CD14-positive monocyte (primary cell): Measurements from ENCODE around the gene CACNA1C. TPM values are rescaled to one million over a fixed set of nuclear protein-coding genes. Genes with fewer than 3 reads are reported as not detected.

Source experiments
- DNase-seq, 3 donors: peaks; one replicate each; pipeline ENCODE4 v3.0.0-alpha.2; 2011 to 2022
- H2AFZ ChIP-seq: 2 replicates; pipeline ENCODE4 v1.6.0; 2012; ENCODE audit warnings: mild to moderate bottlenecking, low read depth, low read length, inconsistent platforms; ENCODE audit not compliant: insufficient read depth, poor library complexity, severe bottlenecking
- H3K27ac ChIP-seq, 2 donors: 1 replicate in 1 of 2; 2 replicates in 1 of 2; pipeline ENCODE4 v1.5.1; 2012 to 2013; ENCODE audit warnings: low read length in 2 of 2, control low read depth in 1 of 2, inconsistent platforms in 1 of 2, low read depth in 1 of 2, mild to moderate bottlenecking in 1 of 2
- H3K27me3 ChIP-seq, 2 donors: one replicate each; pipeline versions ENCODE4 v1.6.0 to v1.6.1; 2011 to 2013; ENCODE audit warnings: low read length in 2 of 2; ENCODE audit not compliant: control insufficient read depth in 2 of 2, insufficient read depth in 2 of 2
- H3K36me3 ChIP-seq, 2 donors: replicated peaks in 1 of 2; 1 replicate in 1 of 2; 2 replicates in 1 of 2; pipeline versions ENCODE4 v1.5.1 to v1.6.1; 2012 to 2013; ENCODE audit warnings: low read length in 2 of 2, control low read depth in 1 of 2, inconsistent platforms in 1 of 2, mild to moderate bottlenecking in 1 of 2; ENCODE audit not compliant: insufficient read depth in 2 of 2, control insufficient read depth in 1 of 2
- H3K4me1 ChIP-seq, 2 donors: 1 replicate in 1 of 2; 2 replicates in 1 of 2; pipeline versions ENCODE4 v1.5.1 to v1.6.1; 2012 to 2013; ENCODE audit warnings: low read length in 2 of 2, control low read depth in 1 of 2, inconsistent platforms in 1 of 2, mild to moderate bottlenecking in 1 of 2, moderate library complexity in 1 of 2; ENCODE audit not compliant: insufficient read depth in 2 of 2, control insufficient read depth in 1 of 2
- H3K4me2 ChIP-seq: replicated peaks from 2 replicates; pipeline ENCODE3; 2012; ENCODE audit warnings: low read length, moderate library complexity, mild to moderate bottlenecking; ENCODE audit not compliant: poor library complexity, severe bottlenecking; ENCODE audit errors: extremely low read depth
- H3K4me3 ChIP-seq, 3 experiments: fragments of 200-600 bp in 1 of 3; sonication (generic) in 1 of 3; replicated peaks in 1 of 3; 1 replicate in 2 of 3; 2 replicates in 1 of 3; pipeline ENCODE4 v1.5.1; 2011 to 2013; ENCODE audit warnings: low read length in 3 of 3, mild to moderate bottlenecking in 3 of 3, control low read depth in 2 of 3, low read depth in 2 of 3, inconsistent platforms in 1 of 3, moderate library complexity in 1 of 3
- H3K79me2 ChIP-seq: 2 replicates; pipeline ENCODE4 v1.6.0; 2012; ENCODE audit warnings: mild to moderate bottlenecking, control low read depth, inconsistent platforms, low read length, moderate library complexity; ENCODE audit not compliant: insufficient read depth
- H3K9ac ChIP-seq: 2 replicates; pipeline ENCODE4 v1.6.0; 2017; ENCODE audit warnings: low read length, mild to moderate bottlenecking; ENCODE audit not compliant: insufficient read depth, poor library complexity, severe bottlenecking
- H3K9me3 ChIP-seq, 2 donors: replicated peaks in 1 of 2; 1 replicate in 1 of 2; 2 replicates in 1 of 2; pipeline versions ENCODE4 v1.5.1 to v1.6.1; 2012 to 2013; ENCODE audit warnings: low read length in 2 of 2, control low read depth in 1 of 2; ENCODE audit not compliant: control insufficient read depth in 1 of 2, insufficient read depth in 1 of 2
- H4K20me1 ChIP-seq: 2 replicates; pipeline ENCODE4 v1.6.0; 2012; ENCODE audit warnings: mild to moderate bottlenecking, low read length, control low read depth, moderate library complexity; ENCODE audit not compliant: insufficient read depth
- H3K27ac Mint-ChIP-seq, 7 donors: one replicate each; pipeline ENCODE4 v1.8.0; 2020; ENCODE audit warnings: mild to moderate bottlenecking in 7 of 7, mixed read lengths in 7 of 7, moderate library complexity in 6 of 7, inconsistent platforms in 2 of 7
- H3K27me3 Mint-ChIP-seq, 3 donors: one replicate each; pipeline ENCODE4 v1.8.0; 2021 to 2022; ENCODE audit warnings: low read depth in 3 of 3, mild to moderate bottlenecking in 3 of 3, mixed read lengths in 3 of 3, moderate library complexity in 3 of 3, inconsistent platforms in 1 of 3
- H3K36me3 Mint-ChIP-seq, 2 donors: one replicate each; pipeline ENCODE4 v1.8.0; 2020; ENCODE audit warnings: mixed read lengths in 2 of 2, inconsistent platforms in 1 of 2, mild to moderate bottlenecking in 1 of 2
- H3K4me1 Mint-ChIP-seq: one replicate; pipeline ENCODE4 v1.8.0; 2020; ENCODE audit warnings: mild to moderate bottlenecking, mixed read lengths
- H3K4me3 Mint-ChIP-seq, 2 donors: one replicate each; pipeline ENCODE4 v1.8.0; 2020; ENCODE audit warnings: mild to moderate bottlenecking in 2 of 2, mixed read lengths in 2 of 2, moderate library complexity in 1 of 2
- H3K9me3 Mint-ChIP-seq, 7 donors: one replicate each; pipeline ENCODE4 v1.8.0; 2020 to 2022; ENCODE audit warnings: mixed read lengths in 7 of 7, mild to moderate bottlenecking in 6 of 7, moderate library complexity in 6 of 7, inconsistent platforms in 2 of 7
- CTCF ChIP-seq: fragments of 200-600 bp; IDR thresholded peaks from one replicate; pipeline ENCODE4 v1.8.0; 2022; ENCODE audit warnings: antibody characterized with exemption, mild to moderate bottlenecking
- WGBS: methylation state at CpG from one replicate; pipeline ENCODE4 v1.1.5; 2013; ENCODE audit warnings: missing lambda C conversion rate; ENCODE audit not compliant: insufficient coverage; 5-methylcytosine and 5-hydroxymethylcytosine counted together
- intact Hi-C, 2 donors: fragments of 100-400 bp; cut with micrococcal nuclease; formaldehyde crosslinking; loops; one replicate each; pipeline versions ENCODE4 v1.15.0 to v1.15.1; 2023
- polyA plus RNA-seq, 3 donors: library from polyadenylated mRNA; depleted of rRNA in 1 of 3; unstranded in 2 of 3; stranded (reverse) in 1 of 3; fragments of 300-500 nt in 2 of 3; fragments of >200 nt in 1 of 3; fragmentation: Illumina TruSeq in 2 of 3; gene quantifications; 1 replicate in 2 of 3; 2 replicates in 1 of 3; pipeline ENCODE4 v1.2.3, GENCODE V29; 2012 to 2021

CACNA1C gene
- polyA plus RNA-seq, 3 donors = not detected

- H3K4me2 ChIP-seq = no peak overlapping the region
- no peak overlapping the region for H3K9ac ChIP-seq
- no peaks in the 10 kb centered on the region for H3K79me2 ChIP-seq
- Mint-ChIP-seq H3K27me3 (peaks cover 4 to 17% (median 5%) of the 10 kb centered on the region in 3 donors), H3K4me1 (no peaks in the 10 kb centered on the region), H3K9me3 (no peaks in the 10 kb centered on the region), H3K36me3 (no peaks in the 10 kb centered on the region), H3K27ac (no peak overlapping the region), H3K4me3 (no peak overlapping the region)
- no peaks in the 10 kb centered on the region for H4K20me1 ChIP-seq
- WGBS = 87% methylated on average over 8 of the region's 14 CpGs
- no peaks in the 10 kb centered on the region for H3K27me3 ChIP-seq
- no peaks in the 10 kb centered on the region for H3K4me1 ChIP-seq
- H3K36me3 ChIP-seq = no peaks in the 10 kb centered on the region
- H3K4me3 ChIP-seq = no peak overlapping the region
- no peaks in the 10 kb centered on the region for H3K9me3 ChIP-seq
- intact Hi-C loops = no loop called here
- no peak for TF ChIP-seq CTCF
- no peak overlapping the region for H2AFZ ChIP-seq
- no peak overlapping the region for H3K27ac ChIP-seq
- no peak for DNase-seq
These were observed 599.2 kb downstream of the CACNA1C start for GRCh38 chr12:2652011-2652400.

GRCh38 chr12:2652401-2653081, 599.8 kb downstream of the CACNA1C start:
- WGBS = 97% methylated on average over 22 of the region's 33 CpGs
- Histone ChIP-seq H3K4me2 (no peak overlapping the region), H3K4me3 (no peak overlapping the region), H2AFZ (no peak overlapping the region), H3K27ac (no peak overlapping the region), H3K79me2 (no peaks in the 10 kb centered on the region), H3K36me3 (no peaks in the 10 kb centered on the region), H3K9ac (no peak overlapping the region), H3K9me3 (no peaks in the 10 kb centered on the region), H4K20me1 (no peaks in the 10 kb centered on the region), H3K27me3 (no peaks in the 10 kb centered on the region), H3K4me1 (no peaks in the 10 kb centered on the region)
- Mint-ChIP-seq H3K4me1 (no peaks in the 10 kb centered on the region), H3K36me3 (no peaks in the 10 kb centered on the region), H3K27me3 (peaks cover 4 to 17% (median 5%) of the 10 kb centered on the region in 3 donors), H3K27ac (no peak overlapping the region), H3K9me3 (no peaks in the 10 kb centered on the region), H3K4me3 (no peak overlapping the region)
- TF ChIP-seq CTCF = no peak
- intact Hi-C loops = no loop called here
- DNase-seq = no peak
